ENCODE results near the gene LDHAL6A.

The LDHAL6A gene

GRCh38 chr11:18501629-18502028 lies 46.0 kb downstream of the LDHAL6A start:
- no peak for DNase-seq
- TF ChIP-seq POLR2A (IDR thresholded peaks at IDR 0.05; ENCODE audit: low read length): no peak
- no peak for TF ChIP-seq GATA1 (IDR thresholded peaks at IDR 0.05; ENCODE audit: low read depth, low read length)

DNA sequence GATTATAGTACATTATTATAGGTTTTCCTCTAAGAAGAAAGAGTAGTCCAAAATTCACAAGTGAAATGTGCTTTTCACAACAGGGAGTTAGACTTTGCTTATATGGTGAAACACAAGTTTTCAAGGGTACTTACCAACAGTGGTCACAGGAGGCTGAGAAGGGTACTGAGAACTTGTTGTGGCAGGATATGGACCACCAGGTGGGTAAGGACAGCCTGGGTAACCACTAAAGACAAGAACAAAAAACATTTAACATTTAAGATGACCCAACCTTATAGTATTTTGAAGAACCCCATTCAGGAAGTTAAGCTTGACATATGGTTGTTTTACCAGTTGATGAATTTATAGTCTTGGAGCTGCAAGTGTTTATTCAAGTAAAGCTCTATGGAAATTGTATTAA lies 46.7 kb downstream of the LDHAL6A start:
- DNase-seq: no peak
- TF ChIP-seq POLR2A (IDR thresholded peaks at IDR 0.05; ENCODE audit: low read length) (no peak), GATA1 (IDR thresholded peaks at IDR 0.05; ENCODE audit: low read depth, low read length) (no peak)

DNA sequence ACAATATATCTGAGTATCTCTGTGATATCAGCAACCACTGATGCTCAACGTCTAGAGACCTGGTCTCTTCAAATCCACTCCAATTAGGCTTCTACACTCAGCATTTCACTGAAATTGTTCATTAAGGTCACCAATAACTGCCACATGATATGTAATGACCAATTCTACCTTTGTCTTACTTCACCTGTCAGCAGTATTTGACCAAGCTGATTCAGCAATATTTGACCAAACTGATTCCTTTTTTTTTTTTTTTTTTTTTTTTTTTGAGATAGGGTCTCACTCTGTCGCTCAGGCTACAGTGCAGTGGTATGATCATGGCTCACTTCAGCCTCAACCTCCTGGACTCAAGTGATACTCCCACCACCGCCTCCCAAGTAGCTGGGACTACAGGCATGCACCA lies 65.5 kb downstream of the LDHAL6A start:
- no peak for DNase-seq
- TF ChIP-seq GATA1 (IDR thresholded peaks at IDR 0.05; ENCODE audit: low read depth, low read length) (no peak), POLR2A (IDR thresholded peaks at IDR 0.05; ENCODE audit: low read length) (no peak)

GRCh38 chr11:18522388-18522787 lies 66.7 kb downstream of the LDHAL6A start:
- peak in 1 of 2 experiments; percentile 10 for DNase-seq

DNA sequence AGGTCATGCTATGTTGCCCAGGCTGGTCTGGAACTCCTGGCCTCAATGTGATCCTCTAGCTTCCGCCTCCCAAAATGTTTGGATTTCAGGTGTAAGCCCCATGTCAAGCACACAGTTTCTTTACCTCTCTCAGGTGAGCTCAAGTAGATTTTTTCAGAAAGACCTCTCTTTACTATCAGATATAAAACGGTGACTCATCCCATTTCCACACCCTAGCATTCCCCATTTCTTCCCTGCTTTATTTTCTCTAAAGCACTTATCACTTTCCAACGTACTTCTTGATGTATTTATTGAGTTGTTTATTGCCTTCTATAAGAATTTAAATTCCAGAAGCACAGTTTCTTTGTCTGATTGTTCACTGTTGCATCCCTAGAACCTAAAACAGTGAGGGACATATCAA lies 67.4 kb downstream of the LDHAL6A start:
- TF ChIP-seq GATA1 (IDR thresholded peaks at IDR 0.05; ENCODE audit: low read depth, low read length): no peak
- no peak for DNase-seq

More at GRCh38 chr11:18522388-18522787, 66.7 kb downstream of the LDHAL6A start:
- TF ChIP-seq POLR2A (IDR thresholded peaks at IDR 0.05; ENCODE audit: low read length) (no peak), GATA1 (IDR thresholded peaks at IDR 0.05; ENCODE audit: low read depth, low read length) (no peak)

DNA sequence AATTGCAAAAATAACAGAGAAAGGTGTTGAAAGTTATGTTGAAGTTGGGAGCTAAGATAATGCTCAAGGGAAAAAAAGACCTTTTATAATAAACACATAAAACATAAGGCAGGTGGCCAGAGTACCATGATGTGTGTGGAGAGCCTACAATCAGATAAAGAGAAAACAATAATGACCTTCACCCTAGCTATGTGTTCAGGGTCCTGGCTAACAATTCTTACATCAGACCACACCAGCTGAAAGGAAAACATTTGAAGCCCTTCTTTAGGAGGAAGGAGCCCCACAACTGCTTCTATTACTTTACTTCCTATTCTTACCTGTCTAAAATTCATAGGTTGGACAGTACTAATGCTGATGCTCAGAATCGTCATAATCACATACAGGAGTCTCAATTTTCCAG lies 68.6 kb downstream of the LDHAL6A start:
- TF ChIP-seq POLR2A (IDR thresholded peaks at IDR 0.05; ENCODE audit: low read length) (no peak), GATA1 (IDR thresholded peaks at IDR 0.05; ENCODE audit: low read depth, low read length) (no peak)
- DNase-seq: no peak

GRCh38 chr11:18526130-18526520 lies 70.5 kb downstream of the LDHAL6A start:
- TF ChIP-seq GATA1 (IDR thresholded peaks at IDR 0.05; ENCODE audit: low read depth, low read length) (no peak), POLR2A (IDR thresholded peaks at IDR 0.05; ENCODE audit: low read length) (no peak)
- DNase-seq: no peak

- peak; percentile 95 for DNase-seq
- TF ChIP-seq GATA1 (IDR thresholded peaks at IDR 0.05; ENCODE audit: low read depth, low read length): no peak
- TF ChIP-seq POLR2A (IDR thresholded peaks at IDR 0.05; ENCODE audit: low read length): peak; percentile 98
Measured at GRCh38 chr11:18526521-18527296, 71.1 kb downstream of the LDHAL6A start, which contains the start of gene TSG101. TSS of gene TSG101 (minus strand) at chr11:18526942. CDS start at chr11:18526816, 126 bp downstream.

- TF ChIP-seq GATA1 (IDR thresholded peaks at IDR 0.05; ENCODE audit: low read depth, low read length): no peak
- no peak for TF ChIP-seq POLR2A (IDR thresholded peaks at IDR 0.05; ENCODE audit: low read length)
- peak in 1 of 2 experiments; percentile 65 for DNase-seq
Measured at GRCh38 chr11:18527512-18527911, 71.9 kb downstream of the LDHAL6A start.
